RPMI7951 (cell line): Measurements from ENCODE around the gene GRHPR. TPM values are rescaled to one million over a fixed set of nuclear protein-coding genes. Genes with fewer than 3 reads are reported as not detected.
"Not testable (repeated sequence)": the region's sequence is repeated elsewhere in the genome, so short reads cannot be mapped to it uniquely, and the experiment has no call there.

Experiments
- DNase-seq: peaks from one replicate; pipeline ENCODE4 v3.0.0-alpha.2; 2012; ENCODE audit warnings: low read depth
- total RNA-seq: library from RNA; depleted of rRNA; stranded (reverse); fragments of >200 nt; shearing (Covaris generic); gene quantifications from 2 replicates; pipeline ENCODE4 v1.2.3, GENCODE V29; 2014

GRHPR gene
- total RNA-seq, 1 experiment from 2014 or later, result 129 TPM

DNA sequence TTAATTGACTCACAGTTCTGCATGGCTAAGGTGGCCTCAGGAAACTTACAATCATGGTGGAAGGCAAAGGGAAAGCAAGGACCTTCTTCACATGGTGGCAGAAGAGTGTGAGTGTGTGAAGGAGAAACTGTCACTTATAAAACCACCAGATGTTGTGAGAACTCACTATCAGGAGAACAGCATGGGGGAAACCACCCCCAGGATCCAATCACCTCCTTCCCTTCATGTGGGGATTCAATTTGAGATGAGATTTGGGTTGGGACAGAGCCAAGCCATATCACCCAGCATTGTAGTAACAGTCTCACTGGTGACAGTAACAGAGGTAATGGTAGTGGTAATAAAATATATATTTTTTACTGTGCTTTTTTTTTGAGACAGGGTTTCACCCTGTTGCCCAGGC is 24.6 kb downstream of the GRHPR start:
- no peak for DNase-seq

- DNase-seq, result peak; percentile 49
Measured at GRCh38 chr9:37449862-37450632, 27.6 kb downstream of the GRHPR start.

- no peak for DNase-seq
Measured at GRCh38 chr9:37451628-37452027, 29.1 kb downstream of the GRHPR start.

GRCh38 chr9:37452611-37453010 is 30.1 kb downstream of the GRHPR start:
- DNase-seq, result no peak

DNA sequence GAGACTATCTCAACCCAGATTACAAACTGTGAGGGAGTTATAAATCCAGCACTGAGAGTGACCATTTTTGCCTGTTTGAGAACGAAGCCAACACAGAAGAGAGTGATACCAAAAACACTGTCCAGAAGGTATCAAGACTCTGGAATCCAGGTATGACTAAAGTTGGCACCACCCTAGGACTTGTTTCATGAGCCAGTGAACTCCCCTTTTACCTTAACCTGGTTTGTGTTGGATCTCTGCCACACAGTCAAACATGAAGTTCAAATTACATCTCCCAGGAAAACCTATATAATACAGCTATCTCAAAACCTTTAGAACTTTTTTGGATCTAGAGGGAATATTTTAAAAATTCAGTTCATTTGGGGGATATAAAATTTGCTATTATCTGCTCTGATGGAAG is 31.3 kb downstream of the GRHPR start:
- no peak for DNase-seq

- no peak for DNase-seq
Measured at GRCh38 chr9:37454238-37454637, 31.7 kb downstream of the GRHPR start.

GRCh38 chr9:37455884-37456647 is 33.6 kb downstream of the GRHPR start:
- no peak for DNase-seq

DNA sequence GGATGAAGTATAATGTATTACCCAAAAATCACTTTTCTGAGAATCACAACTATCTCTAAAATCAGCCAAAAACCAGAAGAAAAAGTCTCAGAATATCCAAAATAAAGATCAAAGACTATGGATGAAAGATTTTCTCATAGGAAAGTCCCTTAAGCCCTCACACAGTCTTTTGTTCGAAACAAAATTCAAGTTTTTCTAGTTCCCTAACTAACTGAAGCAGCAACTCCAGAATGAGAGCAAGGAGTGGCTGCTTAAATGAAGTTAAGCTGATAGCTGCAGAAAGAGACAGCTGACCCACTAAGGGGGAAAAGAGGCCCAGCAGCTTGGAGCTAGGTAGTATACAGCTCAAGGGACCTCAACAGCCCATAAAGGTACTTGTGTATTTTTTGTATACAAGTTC is 34.3 kb downstream of the GRHPR start:
- DNase-seq, result no peak

- DNase-seq, result no peak
Measured at GRCh38 chr9:37464006-37464405, 41.5 kb downstream of the GRHPR start.

DNA sequence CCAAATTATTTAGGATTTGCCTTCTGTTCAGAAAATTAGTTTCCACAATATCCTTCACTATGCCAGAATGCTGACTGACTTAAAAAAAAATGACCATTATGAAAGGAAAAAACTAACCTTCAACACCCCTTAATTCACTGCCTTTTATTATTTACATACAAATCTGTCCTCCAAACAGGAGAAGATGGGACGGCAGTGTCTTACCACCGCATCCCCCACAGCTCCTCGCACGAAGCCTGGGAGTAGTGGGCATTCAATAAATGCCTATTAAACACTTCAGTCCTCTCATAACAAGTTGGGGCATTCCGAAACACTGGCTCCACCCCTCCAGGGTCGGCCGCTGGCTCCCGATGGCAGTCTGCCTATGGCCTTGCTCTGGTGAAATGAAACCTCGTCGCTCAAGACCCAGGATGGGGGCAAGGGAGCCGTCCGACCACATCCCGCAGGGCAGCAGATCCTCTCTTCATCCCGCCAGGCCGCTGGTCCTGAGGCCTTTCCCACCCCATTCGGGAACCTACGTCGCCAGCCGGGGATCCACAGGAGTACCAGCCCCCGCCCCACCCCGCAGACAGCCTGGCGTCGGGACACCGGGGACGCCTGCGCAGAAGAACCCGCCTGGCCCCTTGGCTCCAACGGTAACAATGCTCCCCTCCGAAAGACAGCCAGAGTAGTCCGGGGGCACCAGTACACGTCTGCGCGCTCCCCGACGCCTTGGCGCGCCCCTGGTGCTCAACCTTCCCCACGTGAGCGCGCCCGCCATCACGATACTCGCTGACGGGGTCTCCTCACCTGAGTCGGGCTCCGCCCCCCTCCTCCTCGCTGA is 42.1 kb downstream of the GRHPR start:
- peak; percentile 69 for DNase-seq

GRCh38 chr9:37465249-37466036 is 42.9 kb downstream of the GRHPR start, which contains the start of gene ZBTB5:
ZBTB5 (minus strand) TSS chr9:37465450; CDS start chr9:37442551, 22,899 bp downstream.
- DNase-seq, result peak; percentile 100

- peak; percentile 75 for DNase-seq
Measured at GRCh38 chr9:37466037-37466709, 43.7 kb downstream of the GRHPR start.

- peak; percentile 57 for DNase-seq
Measured at GRCh38 chr9:37467530-37467929, 45.0 kb downstream of the GRHPR start.

DNA sequence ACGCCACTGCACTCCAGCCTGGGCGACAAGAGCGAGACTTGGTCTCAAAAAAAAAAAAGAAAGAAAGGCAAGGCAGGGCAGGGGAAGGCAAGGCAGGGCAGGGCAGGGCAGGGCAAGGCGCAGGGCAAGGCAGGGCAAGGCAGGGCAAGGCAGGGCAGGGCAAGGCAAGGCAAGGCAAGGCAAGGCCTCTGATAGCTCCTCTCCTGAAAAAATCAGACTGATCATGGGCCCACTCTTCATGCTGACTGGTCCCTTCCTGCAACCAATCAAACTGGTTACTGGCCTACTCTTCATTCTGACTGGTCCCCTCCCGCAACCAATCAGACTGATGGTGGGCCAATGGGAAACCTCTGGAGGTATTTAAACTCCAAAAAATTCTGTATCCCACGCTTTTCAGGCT is 46.1 kb downstream of the GRHPR start:
- DNase-seq, result no peak

- peak; percentile 96 for DNase-seq
Measured at GRCh38 chr9:37471942-37472684, 49.6 kb downstream of the GRHPR start.

DNA sequence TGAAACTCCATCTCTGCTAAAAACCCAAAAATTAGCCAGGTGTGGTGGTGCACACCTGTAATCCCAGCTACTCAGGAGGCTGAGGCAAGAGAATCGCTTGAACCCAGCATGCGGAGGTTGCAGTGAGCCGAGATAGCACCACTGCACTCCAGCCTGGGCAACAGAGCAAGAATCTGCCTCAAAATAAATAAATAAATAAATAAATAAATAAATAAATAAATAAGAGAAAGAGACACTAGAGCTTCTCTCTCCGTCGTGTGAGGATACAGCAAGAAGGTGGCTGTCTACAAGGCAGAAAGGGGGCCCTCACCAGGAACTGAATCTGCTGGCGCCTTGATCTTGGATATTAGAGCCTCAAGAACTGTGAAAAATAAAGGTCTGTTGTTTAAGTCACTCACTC is 51.5 kb downstream of the GRHPR start:
- not testable (repeated sequence) for DNase-seq

DNA sequence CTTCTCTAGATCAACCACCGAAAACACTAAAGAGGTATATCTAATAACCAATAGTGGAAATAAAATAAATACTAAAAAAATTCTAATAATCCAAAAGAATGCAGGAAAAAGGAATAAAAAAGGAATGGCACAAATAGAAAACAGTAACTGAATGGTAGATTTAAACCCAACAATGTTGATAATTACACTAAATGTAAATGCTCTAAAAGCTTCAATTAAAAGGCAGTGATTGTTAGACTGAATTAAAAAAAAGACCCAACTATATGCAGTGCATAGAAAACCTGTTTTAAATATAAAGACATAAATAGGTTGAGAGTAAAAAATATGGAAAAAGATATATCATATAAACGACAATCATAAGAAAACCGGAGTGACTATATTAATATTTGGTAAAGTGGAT is 51.9 kb downstream of the GRHPR start:
- no peak for DNase-seq

DNA sequence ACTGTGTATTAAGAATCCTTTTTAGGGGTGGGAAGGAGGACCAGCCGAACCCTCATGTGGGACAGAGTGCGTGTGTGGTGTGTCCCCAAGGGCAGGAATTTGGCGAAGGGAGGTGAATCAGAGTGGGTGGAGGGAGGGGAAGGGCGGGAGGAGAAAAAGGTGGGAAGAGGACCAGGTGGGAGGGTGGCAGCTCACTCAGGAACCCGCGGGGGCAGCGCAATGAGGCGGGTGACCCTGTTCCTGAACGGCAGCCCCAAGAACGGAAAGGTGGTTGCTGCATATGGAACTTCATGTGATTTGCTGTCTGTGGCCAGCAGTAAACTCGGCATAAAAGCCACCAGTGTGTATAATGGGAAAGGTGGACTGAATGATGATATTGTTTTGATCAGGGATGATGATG is 54.4 kb downstream of the GRHPR start:
- DNase-seq, result no peak

DNA sequence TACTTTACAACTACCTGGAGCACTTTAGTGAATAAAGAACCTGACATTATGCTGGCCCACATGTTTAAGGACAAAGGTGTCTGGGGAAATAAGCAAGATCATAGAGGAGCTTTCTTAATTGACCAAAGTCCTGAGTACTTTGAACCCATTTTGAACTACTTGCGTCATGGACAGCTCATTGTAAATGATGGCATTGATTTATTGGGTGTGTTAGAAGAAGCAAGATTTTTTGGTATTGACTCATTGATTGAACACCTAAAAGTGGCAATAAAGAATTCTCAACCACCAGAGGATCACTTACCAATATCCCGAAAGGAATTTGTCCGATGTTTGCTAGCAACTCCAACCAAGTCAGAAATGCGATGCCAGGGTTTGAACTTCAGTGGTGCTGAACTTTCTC is 54.9 kb downstream of the GRHPR start:
- not testable (repeated sequence) for DNase-seq

- not testable (repeated sequence) for DNase-seq
Measured at GRCh38 chr9:37477987-37478619, 55.6 kb downstream of the GRHPR start.
